Stimulated activated CD8-positive, alpha-beta memory T cell treated with anti-CD3 and anti-CD28 coated beads, Interleukin-15, amount 100 ng/mL, for 48 hours (primary cell): Measurements from ENCODE around the gene PDE7B.

ENCODE experiments used
- DNase-seq, 2 donors: peaks; one replicate each; pipeline ENCODE4 v3.0.0-alpha.2; 2020; ENCODE audit warnings: low read depth in 2 of 2

Gene PDE7B

DNA sequence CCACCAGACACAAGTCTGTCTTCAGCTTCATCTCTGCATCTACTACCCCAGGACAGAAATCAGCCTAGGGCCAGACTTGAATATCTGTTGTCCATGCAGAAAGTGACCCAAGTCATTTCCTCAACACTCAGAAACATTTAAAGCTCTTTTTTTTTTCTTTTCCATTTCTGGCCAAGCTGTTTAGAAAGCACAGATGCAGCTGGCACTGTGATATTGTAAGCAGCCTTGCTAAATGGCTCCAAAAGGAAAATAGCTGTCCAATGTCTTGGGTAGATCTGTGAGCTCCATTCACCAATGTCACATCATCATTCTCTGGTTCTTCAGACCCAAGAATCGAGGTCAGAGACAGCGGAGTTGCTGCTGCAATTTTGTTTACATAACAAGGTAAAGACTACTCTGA lies 174.2 kb downstream of the PDE7B start:
- DNase-seq = no peak

GRCh38 chr6:136030131-136030530 lies 178.6 kb downstream of the PDE7B start:
- DNase-seq = no peak

- no peak for DNase-seq
Measured at GRCh38 chr6:136031982-136032381, 180.5 kb downstream of the PDE7B start.

DNA sequence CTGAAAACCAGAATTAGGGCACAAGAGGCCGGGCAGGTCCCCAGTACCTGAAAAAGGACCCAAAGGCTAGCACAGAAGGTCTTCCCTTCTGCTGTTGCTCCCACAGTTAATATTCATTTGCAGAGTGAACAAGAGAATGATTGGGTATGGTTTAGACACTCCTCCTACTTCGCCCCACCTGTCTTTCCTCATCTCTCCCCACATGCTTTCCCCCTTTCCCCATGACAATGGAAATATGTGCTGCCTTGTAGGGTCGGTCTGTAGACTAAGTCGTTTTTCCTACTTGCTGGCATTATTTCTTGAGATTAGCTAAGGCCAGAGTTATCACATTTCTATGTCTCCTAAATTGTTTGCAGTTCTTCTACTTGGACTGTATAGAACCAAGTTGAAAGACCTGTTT lies 181.9 kb downstream of the PDE7B start:
- DNase-seq = no peak

DNA sequence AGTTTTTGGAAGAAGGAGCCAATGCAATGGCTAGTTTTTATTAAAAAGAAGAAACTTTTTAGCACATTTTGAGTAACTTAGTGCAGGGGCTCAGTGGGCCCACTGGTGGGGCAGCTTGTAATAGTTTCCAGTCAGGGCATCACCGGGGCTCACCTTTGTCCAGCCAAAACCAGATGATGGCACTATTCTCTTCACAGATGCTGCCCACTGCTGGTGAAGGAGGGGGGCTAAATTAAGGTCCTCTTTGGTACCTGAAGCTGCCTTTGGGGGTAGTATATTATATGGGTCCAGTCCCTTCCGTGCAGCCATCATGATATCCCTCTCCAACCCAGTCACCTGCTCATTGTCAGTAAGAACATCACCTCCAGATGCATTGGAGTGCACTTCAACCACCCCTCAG lies 182.9 kb downstream of the PDE7B start:
- DNase-seq = no peak

GRCh38 chr6:136035378-136036070 lies 184.0 kb downstream of the PDE7B start:
- DNase-seq = no peak

DNA sequence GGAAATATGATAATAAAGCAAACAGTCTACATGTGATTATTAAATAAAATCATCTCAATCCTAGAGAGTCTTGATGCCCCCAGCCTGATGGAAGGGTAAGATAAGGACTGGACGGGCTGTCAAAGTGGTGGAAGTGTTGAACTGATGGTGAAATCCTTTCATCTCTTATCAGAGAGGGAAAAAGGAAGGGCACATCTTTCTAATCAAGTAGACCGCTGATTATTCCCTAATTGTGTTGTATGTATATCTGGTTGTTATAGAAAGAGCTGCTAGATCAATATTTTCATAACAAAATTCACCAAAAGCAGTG lies 184.5 kb downstream of the PDE7B start:
- no peak for DNase-seq

- no peak for DNase-seq
Measured at GRCh38 chr6:136036601-136037000, 185.1 kb downstream of the PDE7B start.

DNA sequence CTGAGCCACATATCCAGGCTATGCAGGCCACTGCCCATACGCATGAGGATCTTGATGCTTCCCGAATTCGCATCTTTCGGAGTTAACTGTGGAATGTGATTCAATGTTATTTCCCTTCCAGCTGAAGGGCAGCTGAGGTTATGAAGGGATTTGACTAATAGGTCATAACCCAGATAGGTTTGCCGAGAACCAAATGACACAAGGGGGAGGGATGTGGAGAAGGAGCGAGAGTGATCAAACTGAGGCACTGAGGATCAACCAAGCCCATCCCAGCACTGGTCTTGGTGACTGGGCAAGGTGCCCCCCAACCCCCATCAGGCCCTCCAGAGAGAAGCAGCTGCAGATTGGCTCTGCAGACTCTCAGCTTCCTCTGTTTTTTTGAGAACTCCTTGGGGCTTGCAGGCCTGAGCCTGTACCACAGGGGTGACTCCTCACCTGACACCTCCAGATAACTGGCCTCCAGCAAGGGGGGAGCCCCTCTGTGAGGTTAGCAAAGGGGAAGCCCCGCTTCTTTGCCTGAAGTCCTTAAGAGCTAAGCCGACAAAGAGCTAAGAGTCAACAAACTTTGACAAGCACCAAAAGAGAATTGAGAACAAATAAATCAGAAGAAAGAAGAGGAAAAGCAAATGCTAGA lies 185.9 kb downstream of the PDE7B start:
- DNase-seq = peak; percentile 8 to 19

GRCh38 chr6:136037876-136038460 lies 186.5 kb downstream of the PDE7B start:
- no peak for DNase-seq

GRCh38 chr6:136038531-136038930 lies 187.0 kb downstream of the PDE7B start:
- DNase-seq = no peak

GRCh38 chr6:136039185-136039584 lies 187.7 kb downstream of the PDE7B start:
- DNase-seq = no peak

DNA sequence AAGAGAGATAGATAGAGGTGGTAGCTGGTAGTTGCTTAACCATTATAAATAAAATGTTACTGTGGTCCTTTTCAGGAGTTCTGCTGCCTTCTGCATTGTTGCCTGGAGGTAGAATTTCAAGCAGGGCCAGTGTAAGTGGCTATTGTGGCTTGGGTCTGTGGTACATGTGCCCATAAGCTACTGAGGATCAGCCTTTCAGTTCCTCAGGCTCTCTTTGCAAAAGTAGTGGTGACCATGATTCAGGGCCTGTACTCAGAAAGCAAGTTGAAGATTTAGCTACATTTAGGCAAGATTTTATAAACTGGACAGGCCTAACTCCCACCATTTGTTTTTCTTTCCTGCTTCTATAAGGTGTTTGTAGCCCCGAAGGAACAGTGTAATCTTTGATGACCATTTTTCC lies 199.0 kb downstream of the PDE7B start:
- DNase-seq = no peak

GRCh38 chr6:136051140-136051775 lies 199.8 kb downstream of the PDE7B start:
- no peak for DNase-seq

DNA sequence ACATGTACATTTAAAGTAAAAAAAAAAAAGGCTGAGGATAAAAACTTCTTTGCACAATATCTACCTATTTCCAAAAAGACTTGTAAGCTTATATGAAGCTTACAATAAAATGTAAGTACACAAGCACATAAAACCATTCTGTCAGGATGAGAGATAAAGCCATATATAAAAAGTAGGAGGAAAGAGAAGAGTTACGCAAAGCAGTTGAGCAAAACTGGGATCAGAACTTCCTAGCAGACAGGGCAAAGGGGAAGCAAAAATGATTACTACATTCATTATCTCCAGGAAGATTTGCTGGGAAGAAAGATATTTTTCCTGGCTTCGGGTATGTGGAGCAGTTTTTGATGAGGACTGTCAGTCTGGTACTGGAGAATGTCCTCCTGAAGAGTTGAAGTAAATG lies 200.5 kb downstream of the PDE7B start:
- no peak for DNase-seq

DNA sequence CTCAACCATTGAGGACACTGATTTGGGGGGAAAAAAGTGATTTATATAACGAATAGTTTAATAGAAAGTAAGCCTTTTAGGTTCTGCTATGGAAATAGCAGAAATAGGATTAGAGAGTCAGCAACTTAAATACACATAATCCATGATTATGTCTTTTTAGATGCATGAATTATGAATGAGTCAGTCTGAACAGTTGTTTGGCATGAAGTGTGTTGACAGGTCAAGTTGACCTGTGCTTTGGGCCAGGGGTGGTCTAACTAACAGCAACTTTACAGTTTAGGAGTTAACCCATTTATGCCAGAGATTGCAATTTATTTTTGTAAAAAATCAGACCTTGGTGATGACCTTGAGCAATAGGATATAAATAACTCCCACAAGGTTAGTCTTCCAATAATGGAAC lies 207.4 kb downstream of the PDE7B start:
- DNase-seq = no peak

DNA sequence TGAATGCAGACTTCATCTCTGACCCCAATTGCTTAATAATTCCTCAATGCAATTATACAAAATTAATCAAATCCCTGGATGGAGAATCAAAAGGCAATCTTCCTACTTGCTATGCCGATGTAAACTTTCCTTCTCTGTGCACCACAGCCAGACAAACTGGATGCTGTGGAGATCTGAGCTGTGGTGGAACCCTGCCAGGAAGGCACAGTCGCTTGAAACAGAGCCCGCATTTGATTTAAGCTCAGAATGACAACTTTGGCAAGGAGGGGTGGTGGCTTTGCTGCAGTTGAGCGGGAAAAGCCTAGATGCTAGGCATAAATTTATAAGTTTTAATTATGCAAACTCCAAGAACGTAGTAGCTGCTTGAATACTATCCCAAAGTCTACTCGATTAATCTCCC lies 207.8 kb downstream of the PDE7B start:
- no peak for DNase-seq

DNA sequence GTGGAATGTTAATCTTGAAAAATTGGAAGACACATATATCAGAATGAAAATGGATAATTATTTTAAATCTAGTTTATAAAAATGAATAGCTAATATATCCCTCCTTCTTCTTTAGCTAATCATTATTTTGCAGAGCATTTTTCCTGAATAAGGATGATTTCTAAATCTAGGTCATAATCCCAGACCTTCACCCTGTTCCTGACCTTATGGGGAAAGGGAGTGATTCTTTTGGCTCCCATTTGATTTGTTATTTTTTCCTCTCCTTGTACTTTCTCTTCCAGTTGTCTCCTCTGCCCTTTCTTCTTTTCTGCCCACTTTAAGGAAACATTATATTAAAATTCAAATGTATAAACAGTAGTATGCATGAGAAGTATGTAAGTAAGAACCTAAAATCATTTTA lies 208.6 kb downstream of the PDE7B start:
- no peak for DNase-seq

DNA sequence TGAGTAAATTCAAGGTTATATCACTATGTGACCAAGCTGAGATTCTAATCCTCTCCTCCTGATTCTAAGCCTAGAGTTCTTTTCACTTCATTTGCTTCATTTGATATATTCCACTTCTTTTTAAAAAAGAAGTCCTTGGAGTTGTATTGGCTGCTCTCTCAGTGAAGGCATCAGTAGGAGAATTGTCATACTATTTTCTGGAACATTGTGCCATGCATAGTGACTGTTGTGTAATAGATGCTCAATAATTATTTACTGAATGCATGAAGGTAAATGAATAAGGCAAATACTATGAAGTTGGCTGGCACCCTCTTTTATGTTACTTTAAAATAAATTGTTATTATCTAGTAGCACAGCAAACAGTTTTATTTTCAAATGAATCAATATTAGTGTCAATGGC lies 209.3 kb downstream of the PDE7B start:
- DNase-seq = no peak

DNA sequence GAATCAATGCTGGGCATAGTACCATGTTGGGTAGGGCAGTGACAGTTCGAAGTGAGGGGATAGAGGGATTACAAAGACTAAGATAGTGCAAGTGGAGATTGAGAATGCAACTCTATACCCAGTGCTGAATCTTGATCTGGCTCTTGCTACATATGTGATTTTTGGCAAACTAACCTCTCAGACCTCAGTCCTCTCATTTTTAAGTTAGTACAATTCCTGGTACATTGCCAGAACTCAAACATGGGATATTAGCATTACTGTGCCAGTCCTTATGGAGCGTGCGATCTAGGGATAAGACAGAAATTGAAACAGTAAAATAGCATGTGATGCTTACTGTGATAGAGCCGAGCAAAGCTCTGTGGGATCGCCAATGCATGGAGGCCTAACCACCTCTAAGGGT lies 210.2 kb downstream of the PDE7B start:
- no peak for DNase-seq

DNA sequence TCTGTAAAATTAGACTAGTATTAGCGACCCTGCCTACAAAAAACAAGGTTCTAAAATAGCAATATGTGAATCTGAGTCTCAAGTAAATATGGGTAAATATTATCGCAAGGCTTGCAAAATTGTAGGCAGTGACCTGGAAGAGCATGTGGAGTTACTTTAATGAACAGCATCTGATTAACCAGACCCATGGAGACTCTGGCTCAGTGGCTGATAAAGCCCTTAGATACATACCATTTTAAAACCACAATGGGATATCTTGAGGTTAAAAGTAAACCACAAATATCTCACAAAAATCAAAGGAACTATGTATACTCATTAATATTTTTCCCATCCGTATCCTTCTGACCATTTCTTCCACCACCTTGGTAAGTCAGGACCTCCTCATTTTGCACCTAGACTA lies 211.6 kb downstream of the PDE7B start:
- DNase-seq = no peak

- no peak for DNase-seq
Measured at GRCh38 chr6:136066005-136066404, 214.5 kb downstream of the PDE7B start.

GRCh38 chr6:136067731-136068341 lies 216.3 kb downstream of the PDE7B start:
- DNase-seq = no peak
